C4-2B (cell line): Measurements from ENCODE around the gene CFAP69.

ENCODE experiments used
- CTCF ChIP-seq: fragments of 450-650 bp; conservative IDR thresholded peaks from 2 replicates; pipeline ENCODE4 v1.5.1; 2017; ENCODE audit warnings: mild to moderate bottlenecking
- ZFX ChIP-seq: fragments of 450-650 bp; IDR thresholded peaks from 2 replicates; pipeline ENCODE4 v1.6.1; 2017

DNA sequence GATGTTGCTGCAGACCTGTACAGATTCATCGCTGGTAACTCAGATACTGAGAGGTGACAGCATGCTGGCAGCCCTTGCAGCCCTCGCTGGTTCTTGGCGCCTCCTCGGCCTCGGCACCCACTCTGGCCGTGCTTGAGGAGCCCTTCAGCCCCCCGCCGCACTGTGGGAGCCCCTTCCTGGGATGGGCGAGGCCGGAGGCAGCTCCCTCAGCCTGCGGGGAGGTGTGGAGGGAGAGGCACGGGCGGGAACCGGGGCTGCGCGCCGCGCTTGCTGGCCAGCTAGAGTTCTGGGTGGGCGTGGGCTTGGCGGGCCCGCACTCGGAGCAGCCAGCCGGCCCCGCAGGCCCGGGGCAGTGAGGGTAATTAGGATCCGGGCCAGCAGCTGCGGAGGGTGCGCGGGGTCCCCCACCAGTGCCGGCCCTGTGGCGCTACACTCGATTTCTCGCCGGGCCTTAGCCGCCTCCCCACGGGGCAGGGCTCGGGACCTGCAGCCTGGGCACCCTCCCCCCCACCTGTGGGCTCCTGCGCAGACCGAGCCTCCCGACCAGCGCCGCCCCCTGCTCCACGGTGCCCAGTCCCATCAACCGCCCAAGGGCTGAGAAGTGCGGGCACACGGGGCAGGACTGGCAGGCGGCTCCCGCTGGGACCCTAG, 89.3 kb downstream of the CFAP69 start:
- TF ChIP-seq CTCF (no peak), ZFX (no peak)
